Cortex of kidney (tissue), 1 donor: ENCODE data around the gene CFAP100.

Source experiments
- DNase-seq: peaks from one replicate; lab custom pipeline; 2025; lab: John Stamatoyannopoulos, UW

CFAP100 gene

GRCh38 chr3:126422571-126423091 lies 27.9 kb downstream of the CFAP100 start:
- no peak for DNase-seq

DNA sequence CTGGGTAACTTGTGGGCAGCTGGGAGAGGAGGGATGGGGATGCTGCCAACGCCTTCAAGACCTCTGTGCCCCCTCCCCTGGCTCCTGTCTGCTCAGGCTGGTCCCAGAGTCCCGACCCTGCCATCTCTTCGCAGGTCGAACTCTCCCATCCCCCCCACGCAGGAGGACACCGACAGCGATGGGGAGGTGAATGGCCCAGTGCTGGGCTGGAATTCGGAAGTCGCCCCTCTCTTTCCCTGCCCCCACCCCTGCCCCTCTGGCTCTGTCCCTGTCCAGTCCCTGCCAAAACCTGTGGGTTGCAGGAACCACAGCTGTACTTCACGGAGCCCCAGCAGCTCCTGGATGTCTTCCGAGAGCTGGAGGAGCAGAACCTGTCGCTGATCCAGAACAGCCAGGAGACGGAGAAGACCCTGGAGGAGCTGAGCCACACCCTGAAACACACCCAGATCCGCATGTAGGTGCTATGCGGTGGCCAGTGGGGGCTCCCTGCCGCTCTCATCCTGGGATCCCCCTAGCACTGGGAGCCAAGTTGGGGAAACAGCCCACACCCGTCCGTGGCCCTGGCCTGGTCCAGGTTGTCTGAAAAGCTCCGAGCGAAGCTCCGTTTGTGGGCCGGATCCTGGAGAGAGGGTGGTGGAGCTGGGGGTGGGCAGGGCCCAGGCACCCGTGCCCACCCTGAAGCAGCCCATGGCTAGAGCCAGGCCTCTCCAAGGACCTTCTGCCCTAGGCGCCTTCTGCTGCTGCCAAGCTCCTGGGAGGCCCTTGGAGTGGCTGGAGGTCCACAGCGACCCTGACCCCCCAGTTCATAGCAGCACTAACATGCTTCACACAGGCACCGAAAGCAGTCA lies 28.7 kb downstream of the CFAP100 start:
- DNase-seq: no peak

GRCh38 chr3:126424039-126424717 lies 29.5 kb downstream of the CFAP100 start:
- no peak for DNase-seq

- DNase-seq: no peak
Measured at GRCh38 chr3:126424751-126425150, 30.0 kb downstream of the CFAP100 start.

GRCh38 chr3:126431103-126431534 lies 36.4 kb downstream of the CFAP100 start:
- no peak for DNase-seq

- no peak for DNase-seq
Measured at GRCh38 chr3:126432361-126433104, 37.8 kb downstream of the CFAP100 start.

- DNase-seq: no peak
Measured at GRCh38 chr3:126433105-126433430, 38.4 kb downstream of the CFAP100 start.

GRCh38 chr3:126433496-126434263 lies 39.0 kb downstream of the CFAP100 start:
- no peak for DNase-seq

GRCh38 chr3:126434264-126434590 lies 39.5 kb downstream of the CFAP100 start:
- DNase-seq: no peak

DNA sequence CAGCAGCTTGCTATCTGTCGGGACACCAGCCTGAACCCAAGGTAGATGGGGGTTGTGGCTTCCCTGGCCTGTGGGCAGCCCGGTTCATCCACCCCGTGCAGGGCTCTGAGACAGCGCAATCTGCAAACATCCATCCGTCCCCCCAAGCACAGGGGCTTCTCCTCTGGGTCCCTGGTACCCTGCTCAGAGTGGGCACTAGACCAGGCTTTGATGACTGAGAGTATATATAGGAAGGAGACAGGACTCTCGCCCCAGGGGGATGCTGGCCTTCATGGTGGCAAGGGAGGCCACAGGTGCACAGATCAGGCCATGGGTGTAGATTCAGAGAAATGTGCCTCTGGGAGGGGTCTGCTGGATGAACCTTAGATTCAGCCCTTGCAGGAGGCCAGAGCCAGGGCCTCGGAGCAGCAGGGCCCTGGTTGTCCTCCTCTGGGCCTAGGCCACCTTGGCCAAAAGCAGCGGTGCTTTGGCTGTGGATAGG lies 40.3 kb downstream of the CFAP100 start:
- DNase-seq: no peak

- no peak for DNase-seq
Measured at GRCh38 chr3:126435456-126436315, 41.0 kb downstream of the CFAP100 start.

DNA sequence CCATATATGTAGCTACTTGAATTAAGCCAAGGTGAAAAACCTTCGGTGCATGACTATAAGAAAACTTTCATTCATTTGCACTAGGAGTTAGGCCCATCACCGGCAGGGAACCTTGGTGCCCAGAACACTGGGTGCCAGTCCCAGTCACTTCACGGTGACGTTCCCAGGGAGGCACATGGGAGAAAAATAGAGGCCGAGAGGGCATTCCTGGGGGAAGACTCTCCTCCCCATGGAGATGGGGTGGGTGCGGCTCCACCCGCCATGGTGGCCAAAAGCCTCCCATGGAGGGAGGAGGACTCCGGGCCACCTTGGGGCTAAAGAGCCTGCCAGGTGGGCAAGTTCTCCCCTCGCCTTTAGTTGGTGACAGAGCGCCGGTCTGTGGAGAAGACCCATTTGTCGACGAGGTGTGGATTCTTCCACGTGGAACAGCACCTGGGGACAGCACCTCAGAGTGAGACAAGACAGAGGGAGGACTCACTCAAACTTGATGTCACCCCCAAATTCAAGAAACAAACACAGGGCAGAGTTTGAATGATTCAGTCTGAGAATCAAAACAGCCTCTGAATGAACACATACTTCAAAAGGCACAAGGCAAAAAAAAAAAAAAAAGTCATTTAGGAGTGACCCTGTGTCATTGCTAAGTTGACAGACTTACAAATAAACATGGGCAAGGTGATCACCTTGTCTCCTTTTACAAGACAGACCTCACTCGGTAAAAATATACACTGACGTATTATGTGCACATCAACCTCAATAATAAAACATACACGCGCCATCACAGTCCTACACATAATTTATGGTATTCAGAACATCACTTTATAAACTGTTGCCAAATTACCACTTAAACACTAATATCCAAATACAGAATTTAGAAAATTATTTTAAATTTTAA lies 42.4 kb downstream of the CFAP100 start:
- no peak for DNase-seq

- DNase-seq: no peak
Measured at GRCh38 chr3:126438186-126438585, 43.5 kb downstream of the CFAP100 start.

DNA sequence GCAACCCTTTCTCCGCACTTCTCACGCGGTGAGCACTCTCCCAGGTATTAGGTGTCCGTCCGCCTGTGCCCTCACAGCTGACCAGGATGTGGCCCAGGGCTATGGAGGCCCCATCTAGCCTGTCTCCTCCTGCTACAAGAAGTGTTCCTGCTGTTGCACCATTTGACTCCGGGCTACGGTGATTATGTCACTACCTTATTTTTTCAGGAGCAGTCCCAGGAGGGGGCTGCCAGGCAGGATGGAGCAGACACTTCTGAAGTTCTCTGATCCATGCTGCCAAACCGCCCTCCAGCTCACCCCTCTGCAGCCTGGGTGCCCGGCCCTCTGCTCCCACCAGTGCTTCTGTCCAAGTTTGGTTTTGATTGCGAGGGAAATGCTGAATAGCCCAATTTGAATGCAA lies 44.0 kb downstream of the CFAP100 start:
- no peak for DNase-seq

GRCh38 chr3:126439346-126439967 lies 44.7 kb downstream of the CFAP100 start:
- DNase-seq: no peak

GRCh38 chr3:126439968-126440708 lies 45.4 kb downstream of the CFAP100 start:
- DNase-seq: no peak

DNA sequence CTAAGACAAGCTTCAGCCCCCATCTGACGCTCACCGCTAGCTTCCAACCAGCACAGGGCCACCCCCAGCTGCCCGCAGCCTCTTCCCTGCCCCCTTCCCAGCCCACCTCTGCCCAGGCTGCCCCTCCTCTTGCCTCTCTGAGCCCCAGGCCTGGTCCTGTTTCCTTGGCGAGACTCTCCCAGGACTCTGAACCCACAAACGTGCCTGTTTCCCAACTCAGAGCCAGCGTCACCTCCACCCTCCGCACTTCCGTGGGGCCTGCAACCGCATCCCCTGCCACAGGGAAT lies 45.9 kb downstream of the CFAP100 start:
- no peak for DNase-seq

DNA sequence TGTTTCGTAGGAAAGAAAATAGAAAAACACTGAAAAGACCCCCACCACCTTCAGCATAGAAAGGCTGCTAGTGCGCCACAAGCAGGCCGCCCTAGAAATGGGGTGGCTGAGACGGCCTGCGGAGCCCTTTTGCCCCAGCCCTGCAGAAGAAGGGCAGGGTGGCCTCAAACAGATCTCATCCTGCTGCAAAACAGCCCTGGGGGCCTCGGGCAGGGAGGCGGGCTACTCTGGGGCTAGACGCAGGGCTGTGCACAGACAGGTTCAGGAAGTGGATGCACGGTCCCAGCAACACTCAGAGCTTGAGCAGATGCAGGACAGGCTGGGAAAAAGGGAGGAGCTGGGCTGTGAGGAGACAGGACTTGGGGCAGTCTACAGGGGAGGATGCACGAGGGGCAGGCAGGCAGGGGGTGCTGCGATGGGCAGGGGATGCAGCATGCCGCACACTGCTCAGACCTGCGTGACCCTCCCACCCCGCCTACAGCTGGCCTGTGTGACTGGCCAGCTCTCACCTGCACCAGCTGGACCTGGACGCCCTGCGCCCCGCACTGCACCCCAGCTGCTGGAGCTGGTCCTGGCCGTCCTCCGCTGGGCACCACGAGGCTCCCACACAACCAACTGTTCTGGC lies 46.7 kb downstream of the CFAP100 start:
- DNase-seq: no peak
